ENCODE results near the gene CHCHD3.

- TF ChIP-seq CTCF (IDR thresholded peaks at IDR 0.05), result no peak
- no peak for TF ChIP-seq POLR2AphosphoS5 (IDR thresholded peaks at IDR 0.05)
These were observed 149.4 kb downstream of the CHCHD3 start for GRCh38 chr7:132932296-132933071.
